Renal pelvis (tissue), 4 donors: Measurements from ENCODE around the gene CEP57. TPM values are rescaled to one million over a fixed set of nuclear protein-coding genes. Genes with fewer than 3 reads are reported as not detected.
"Not testable (repeated sequence)": the region's sequence is repeated elsewhere in the genome, so short reads cannot be mapped to it uniquely, and the experiment has no call there.

Experiments used
- DNase-seq: peaks from one replicate; pipeline ENCODE4 v3.0.0-alpha.2; 2013
- polyA plus RNA-seq, 3 donors: library from polyadenylated mRNA; unstranded; fragments of 120-200 nt; gene quantifications; one replicate each; pipeline ENCODE4 v1.2.1, GENCODE V29; 2013; ENCODE audit not compliant: insufficient read length in 3 of 3

The CEP57 gene
- polyA plus RNA-seq, 3 donors, result 74.9 to 101 (median 96.1) TPM

GRCh38 chr11:95835768-95836488 lies 45.6 kb downstream of the CEP57 start:
- peak; percentile 75 for DNase-seq

GRCh38 chr11:95845167-95845566 lies 54.9 kb downstream of the CEP57 start:
- no peak for DNase-seq

- DNase-seq, result peak; percentile 30
Measured at GRCh38 chr11:95849087-95849825, 59.0 kb downstream of the CEP57 start.

GRCh38 chr11:95850137-95850536 lies 59.8 kb downstream of the CEP57 start:
- DNase-seq, result no peak

DNA sequence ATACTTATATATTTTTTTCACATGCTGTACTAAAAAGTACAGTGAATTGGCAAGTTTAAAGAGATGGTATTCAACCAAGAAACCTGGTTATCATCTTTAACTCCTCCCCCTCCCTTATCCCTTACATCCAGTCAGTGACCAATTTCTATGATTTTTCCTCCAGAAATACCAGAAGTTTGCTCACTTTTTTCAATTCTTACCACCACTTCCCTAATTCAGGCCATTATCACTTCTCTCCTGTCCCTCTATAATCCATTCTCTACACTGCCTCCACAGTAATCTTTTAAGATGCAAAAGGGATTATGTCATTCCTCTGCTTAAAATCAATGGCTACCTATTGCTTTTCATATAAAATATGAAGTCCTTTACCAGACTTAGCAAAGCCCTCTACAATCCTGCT lies 62.8 kb downstream of the CEP57 start:
- DNase-seq, result no peak

GRCh38 chr11:95853862-95854261 lies 63.6 kb downstream of the CEP57 start:
- no peak for DNase-seq

- DNase-seq, result not testable (repeated sequence)
Measured at GRCh38 chr11:95854362-95854761, 64.1 kb downstream of the CEP57 start.

DNA sequence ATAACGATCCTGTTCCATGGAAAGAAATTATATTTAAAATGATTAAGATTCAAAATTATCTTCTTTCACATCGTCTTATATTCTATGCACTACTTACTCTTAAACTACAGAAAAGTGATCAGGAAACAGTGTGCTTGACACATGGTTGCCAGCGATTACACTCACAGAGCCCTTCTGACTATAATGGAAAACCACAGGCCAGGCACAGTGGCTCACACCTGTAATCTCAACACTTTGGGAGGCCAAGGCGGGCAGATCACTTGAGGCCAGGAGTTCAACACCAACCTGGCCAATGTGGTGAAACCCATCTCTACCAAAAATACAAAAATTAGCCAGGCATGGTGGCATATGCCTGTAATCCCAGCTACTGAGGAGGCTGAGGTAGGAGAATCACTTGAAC lies 69.7 kb downstream of the CEP57 start:
- not testable (repeated sequence) for DNase-seq

- no peak for DNase-seq
Measured at GRCh38 chr11:95863486-95864140, 73.3 kb downstream of the CEP57 start.

DNA sequence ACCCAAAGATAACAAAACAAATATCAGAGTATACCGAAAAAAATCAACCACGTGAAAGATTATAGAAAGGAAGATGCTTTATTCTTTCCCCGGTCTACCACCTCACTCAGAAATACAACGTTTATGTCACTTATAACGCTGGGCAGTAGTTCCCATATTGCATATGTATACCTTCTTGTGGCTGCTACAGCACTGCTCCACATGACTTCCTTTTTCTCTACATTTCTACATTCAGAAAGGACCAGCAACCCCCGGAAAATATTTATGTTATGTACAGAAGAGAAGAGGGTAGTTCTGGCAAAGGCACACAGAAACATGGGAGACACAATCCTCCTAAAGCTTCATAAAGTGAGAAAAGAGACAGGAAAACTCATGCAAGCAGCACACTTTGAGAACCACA lies 76.8 kb downstream of the CEP57 start:
- DNase-seq, result no peak

GRCh38 chr11:95870877-95871276 lies 80.6 kb downstream of the CEP57 start:
- DNase-seq, result not testable (repeated sequence)

- DNase-seq, result no peak
Measured at GRCh38 chr11:95877291-95877690, 87.0 kb downstream of the CEP57 start.

Other genes with a start within 250 kb of the CEP57 start
- gene FAM76B, start 716 bp upstream of the CEP57 start, polyA plus RNA-seq, result 10 to 100 TPM; 53.2 to 63.1 (median 58.6) TPM
- 10 to 100 TPM; 51.1 to 58.7 (median 51.2) TPM for gene MTMR2, start 133.6 kb downstream of the CEP57 start, polyA plus RNA-seq